ENCODE data around the gene SEMA3G. TPM values are rescaled to one million over a fixed set of nuclear protein-coding genes. Genes with fewer than 3 reads are reported as not detected.

Gene SEMA3G
- total and polyA plus RNA-seq, 2 experiments from 2014 or later = 0.47 to 2.5 TPM

GRCh38 chr3:52435246-52436101, 9.4 kb downstream of the SEMA3G start:
- Histone ChIP-seq H4K20me1 (replicated peaks; ENCODE audit: insufficient read depth) (no peaks in the 10 kb centered on the region), H3K36me3 (ENCODE audit: insufficient read depth) (no peaks in the 10 kb centered on the region), H2AFZ (no peak overlapping the region), H3K4me2 (no peak overlapping the region), H3K27ac (ENCODE audit: low read depth) (no peak overlapping the region), H3K4me3 (no peak overlapping the region), H3K9me2 (ENCODE audit: insufficient read depth) (no peaks in the 10 kb centered on the region), H3K4me1 (ENCODE audit: insufficient read depth) (no peaks in the 10 kb centered on the region), H3F3A (replicated peaks; ENCODE audit: low read depth) (no peaks in the 10 kb centered on the region), H3K27me3 (ENCODE audit: insufficient read depth) (no peaks in the 10 kb centered on the region), H3K79me2 (replicated peaks; ENCODE audit: insufficient read depth) (no peaks in the 10 kb centered on the region)
- Mint-ChIP-seq H3K9me3 (no peaks in the 10 kb centered on the region), H3K4me3 (no peak overlapping the region), H3K27ac (no peak overlapping the region), H3K27me3 (ENCODE audit: insufficient read depth, low read depth, poor library complexity) (peaks cover 10% of the 10 kb centered on the region), H3K36me3 (ENCODE audit: low read depth) (no peaks in the 10 kb centered on the region; the same call in 2 of the 3 replicates), H3K4me1 (peaks cover 11% of the 10 kb centered on the region)
- ATAC-seq = no peak
- TF ChIP-seq EZH2 (IDR thresholded peaks at IDR 0.05; ENCODE audit: low read depth, unreplicated experiment) (no peak), CTCF (conservative IDR thresholded peaks at IDR 0.05; ENCODE audit: low read depth in 2 of 2) (no peak), EZH2phosphoT487 (IDR thresholded peaks at IDR 0.05; ENCODE audit: unreplicated experiment) (no peak), JUNB (IDR thresholded peaks at IDR 0.05; ENCODE audit: unreplicated experiment) (no peak), POLR2AphosphoS5 (IDR thresholded peaks at IDR 0.05; ENCODE audit: low read depth) (no peak), ZNF114 (CRISPR knock-in tag; IDR thresholded peaks at IDR 0.05) (no peak), CREB1 (CRISPR knock-in tag; IDR thresholded peaks at IDR 0.05; ENCODE audit: low read depth) (no peak), ETS1 (IDR thresholded peaks at IDR 0.05) (no peak), ZNF331 (CRISPR knock-in tag; IDR thresholded peaks at IDR 0.05; ENCODE audit: low read depth) (no peak), NANOG (IDR thresholded peaks at IDR 0.05; ENCODE audit: borderline replicate concordance) (no peak), STAT1 (IDR thresholded peaks at IDR 0.05; ENCODE audit: unreplicated experiment) (no peak), ZNF462 (CRISPR knock-in tag; IDR thresholded peaks at IDR 0.05) (no peak)
- TF ChIP-seq, protein P1, sequence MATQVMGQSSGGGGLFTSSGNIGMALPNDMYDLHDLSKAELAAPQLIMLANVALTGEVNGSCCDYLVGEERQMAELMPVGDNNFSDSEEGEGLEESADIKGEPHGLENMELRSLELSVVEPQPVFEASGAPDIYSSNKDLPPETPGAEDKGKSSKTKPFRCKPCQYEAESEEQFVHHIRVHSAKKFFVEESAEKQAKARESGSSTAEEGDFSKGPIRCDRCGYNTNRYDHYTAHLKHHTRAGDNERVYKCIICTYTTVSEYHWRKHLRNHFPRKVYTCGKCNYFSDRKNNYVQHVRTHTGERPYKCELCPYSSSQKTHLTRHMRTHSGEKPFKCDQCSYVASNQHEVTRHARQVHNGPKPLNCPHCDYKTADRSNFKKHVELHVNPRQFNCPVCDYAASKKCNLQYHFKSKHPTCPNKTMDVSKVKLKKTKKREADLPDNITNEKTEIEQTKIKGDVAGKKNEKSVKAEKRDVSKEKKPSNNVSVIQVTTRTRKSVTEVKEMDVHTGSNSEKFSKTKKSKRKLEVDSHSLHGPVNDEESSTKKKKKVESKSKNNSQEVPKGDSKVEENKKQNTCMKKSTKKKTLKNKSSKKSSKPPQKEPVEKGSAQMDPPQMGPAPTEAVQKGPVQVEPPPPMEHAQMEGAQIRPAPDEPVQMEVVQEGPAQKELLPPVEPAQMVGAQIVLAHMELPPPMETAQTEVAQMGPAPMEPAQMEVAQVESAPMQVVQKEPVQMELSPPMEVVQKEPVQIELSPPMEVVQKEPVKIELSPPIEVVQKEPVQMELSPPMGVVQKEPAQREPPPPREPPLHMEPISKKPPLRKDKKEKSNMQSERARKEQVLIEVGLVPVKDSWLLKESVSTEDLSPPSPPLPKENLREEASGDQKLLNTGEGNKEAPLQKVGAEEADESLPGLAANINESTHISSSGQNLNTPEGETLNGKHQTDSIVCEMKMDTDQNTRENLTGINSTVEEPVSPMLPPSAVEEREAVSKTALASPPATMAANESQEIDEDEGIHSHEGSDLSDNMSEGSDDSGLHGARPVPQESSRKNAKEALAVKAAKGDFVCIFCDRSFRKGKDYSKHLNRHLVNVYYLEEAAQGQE (IDR thresholded peaks at IDR 0.05; ENCODE audit: unreplicated experiment) = no peak
- DNase-seq (ENCODE audit: low spot score) = no peak

Measured in GM23338 (cell line).